GM12878 (cell line): ENCODE results near the gene TBC1D19.

Experiments
- EGR1 ChIP-seq, 2 experiments: IDR thresholded peaks; 1 replicate in 1 of 2; 2 replicates in 1 of 2; pipeline ENCODE4 v1.6.1; 2011 to 2012; ENCODE audit warnings: low read depth in 2 of 2, low read length in 2 of 2, borderline replicate concordance in 1 of 2, mild to moderate bottlenecking in 1 of 2, moderate library complexity in 1 of 2
- KLF5 ChIP-seq: fragments of 450-650 bp; IDR thresholded peaks from 2 replicates; pipeline ENCODE4 v1.6.1; 2014; ENCODE audit warnings: mild to moderate bottlenecking; ENCODE audit not compliant: partially characterized antibody
- NFYA ChIP-seq: IDR thresholded peaks from 2 replicates; pipeline ENCODE4 v1.6.1; 2011; ENCODE audit warnings: low read depth, mild to moderate bottlenecking, low read length, improper control_type of control experiment, borderline replicate concordance
- NRF1 ChIP-seq: conservative IDR thresholded peaks from 2 replicates; pipeline ENCODE4 v1.6.1; 2011; ENCODE audit warnings: mild to moderate bottlenecking, low read depth, low read length, improper control_type of control experiment
- RAD21 ChIP-seq: IDR thresholded peaks from 2 replicates; pipeline ENCODE4 v1.6.1; 2011; ENCODE audit warnings: mild to moderate bottlenecking, low read depth, low read length, moderate library complexity; ENCODE audit not compliant: insufficient read depth
- SRF ChIP-seq, 2 experiments: IDR thresholded peaks; 2 replicates each; pipeline ENCODE4 v1.6.1; 2011; ENCODE audit warnings: low read depth in 2 of 2, low read length in 2 of 2, mild to moderate bottlenecking in 1 of 2, moderate library complexity in 1 of 2
- STAT1 ChIP-seq: fragments of 450-650 bp; conservative IDR thresholded peaks from 2 replicates; pipeline ENCODE4 v1.6.1; 2014; ENCODE audit warnings: antibody characterized with exemption, mild to moderate bottlenecking
- TF ChIP-seq, protein P1 (sequence below), 3 experiments: IDR thresholded peaks in 2 of 3; conservative IDR thresholded peaks in 1 of 3; 2 replicates each; pipeline ENCODE4 v1.5.1; 2011; ENCODE audit warnings: low read depth in 3 of 3, low read length in 3 of 3, mild to moderate bottlenecking in 3 of 3, control low read depth in 2 of 3, moderate library complexity in 2 of 3, inconsistent platforms in 1 of 3, mixed read lengths in 1 of 3; ENCODE audit not compliant: control insufficient read depth in 2 of 3, insufficient read depth in 1 of 3; ENCODE audit errors: extremely low read depth in 1 of 3
- TF ChIP-seq, protein P2 (sequence below): fragments of 450-650 bp; IDR thresholded peaks from 2 replicates; pipeline ENCODE4 v1.6.1; 2014; ENCODE audit warnings: mild to moderate bottlenecking
- TF ChIP-seq, protein P3 (sequence below): IDR thresholded peaks from 2 replicates; pipeline ENCODE4 v1.6.1; 2012; ENCODE audit warnings: low read depth, low read length, improper control_type of control experiment
- TF ChIP-seq, protein P4 (sequence below): fragments of 150-350 bp; IDR thresholded peaks from 2 replicates; pipeline ENCODE4 v1.6.1; 2014; ENCODE audit warnings: mild to moderate bottlenecking, low read depth, low read length

DNA sequence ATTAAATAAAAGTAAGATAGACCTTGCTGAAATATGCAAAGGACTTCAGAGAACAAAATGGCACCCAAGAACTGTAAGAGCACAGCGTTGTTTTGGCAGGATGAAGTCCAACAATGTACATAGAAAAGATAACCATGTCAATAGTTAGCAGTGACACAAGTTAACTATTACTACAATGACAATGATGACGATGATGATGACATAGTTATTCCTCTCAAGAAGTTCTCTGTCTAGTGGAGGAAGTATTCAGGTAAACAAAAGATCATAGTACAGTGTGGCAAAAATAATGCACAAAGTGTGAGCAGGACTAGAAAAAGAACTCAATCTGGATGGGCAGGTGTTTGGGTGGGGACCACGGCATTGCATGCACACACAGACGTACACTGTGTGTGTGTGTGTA lies 201.4 kb downstream of the TBC1D19 start:
- TF ChIP-seq STAT1 (no peak), NFYA (no peak), NRF1 (no peak), EGR1 (IDR thresholded peaks at IDR 0.05; ENCODE audit: borderline replicate concordance in 1 of 2, low read depth in 2 of 2, low read length in 2 of 2) (no peak), RAD21 (no peak), SRF (IDR thresholded peaks at IDR 0.05; ENCODE audit: low read depth in 2 of 2, low read length in 2 of 2) (no peak), KLF5 (no peak)
- TF ChIP-seq, protein P1, sequence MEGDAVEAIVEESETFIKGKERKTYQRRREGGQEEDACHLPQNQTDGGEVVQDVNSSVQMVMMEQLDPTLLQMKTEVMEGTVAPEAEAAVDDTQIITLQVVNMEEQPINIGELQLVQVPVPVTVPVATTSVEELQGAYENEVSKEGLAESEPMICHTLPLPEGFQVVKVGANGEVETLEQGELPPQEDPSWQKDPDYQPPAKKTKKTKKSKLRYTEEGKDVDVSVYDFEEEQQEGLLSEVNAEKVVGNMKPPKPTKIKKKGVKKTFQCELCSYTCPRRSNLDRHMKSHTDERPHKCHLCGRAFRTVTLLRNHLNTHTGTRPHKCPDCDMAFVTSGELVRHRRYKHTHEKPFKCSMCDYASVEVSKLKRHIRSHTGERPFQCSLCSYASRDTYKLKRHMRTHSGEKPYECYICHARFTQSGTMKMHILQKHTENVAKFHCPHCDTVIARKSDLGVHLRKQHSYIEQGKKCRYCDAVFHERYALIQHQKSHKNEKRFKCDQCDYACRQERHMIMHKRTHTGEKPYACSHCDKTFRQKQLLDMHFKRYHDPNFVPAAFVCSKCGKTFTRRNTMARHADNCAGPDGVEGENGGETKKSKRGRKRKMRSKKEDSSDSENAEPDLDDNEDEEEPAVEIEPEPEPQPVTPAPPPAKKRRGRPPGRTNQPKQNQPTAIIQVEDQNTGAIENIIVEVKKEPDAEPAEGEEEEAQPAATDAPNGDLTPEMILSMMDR (IDR thresholded peaks at IDR 0.05 in 2 of 3, conservative IDR thresholded peaks at IDR 0.05 in 1 of 3; ENCODE audit: control insufficient read depth in 2 of 3, extremely low read depth in 1 of 3, insufficient read depth in 1 of 3, low read depth in 3 of 3, low read length in 3 of 3) = no peak
- TF ChIP-seq, protein P2, sequence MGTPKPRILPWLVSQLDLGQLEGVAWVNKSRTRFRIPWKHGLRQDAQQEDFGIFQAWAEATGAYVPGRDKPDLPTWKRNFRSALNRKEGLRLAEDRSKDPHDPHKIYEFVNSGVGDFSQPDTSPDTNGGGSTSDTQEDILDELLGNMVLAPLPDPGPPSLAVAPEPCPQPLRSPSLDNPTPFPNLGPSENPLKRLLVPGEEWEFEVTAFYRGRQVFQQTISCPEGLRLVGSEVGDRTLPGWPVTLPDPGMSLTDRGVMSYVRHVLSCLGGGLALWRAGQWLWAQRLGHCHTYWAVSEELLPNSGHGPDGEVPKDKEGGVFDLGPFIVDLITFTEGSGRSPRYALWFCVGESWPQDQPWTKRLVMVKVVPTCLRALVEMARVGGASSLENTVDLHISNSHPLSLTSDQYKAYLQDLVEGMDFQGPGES = no peak
- TF ChIP-seq, protein P3, sequence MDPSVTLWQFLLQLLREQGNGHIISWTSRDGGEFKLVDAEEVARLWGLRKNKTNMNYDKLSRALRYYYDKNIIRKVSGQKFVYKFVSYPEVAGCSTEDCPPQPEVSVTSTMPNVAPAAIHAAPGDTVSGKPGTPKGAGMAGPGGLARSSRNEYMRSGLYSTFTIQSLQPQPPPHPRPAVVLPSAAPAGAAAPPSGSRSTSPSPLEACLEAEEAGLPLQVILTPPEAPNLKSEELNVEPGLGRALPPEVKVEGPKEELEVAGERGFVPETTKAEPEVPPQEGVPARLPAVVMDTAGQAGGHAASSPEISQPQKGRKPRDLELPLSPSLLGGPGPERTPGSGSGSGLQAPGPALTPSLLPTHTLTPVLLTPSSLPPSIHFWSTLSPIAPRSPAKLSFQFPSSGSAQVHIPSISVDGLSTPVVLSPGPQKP = no peak
- TF ChIP-seq, protein P4, sequence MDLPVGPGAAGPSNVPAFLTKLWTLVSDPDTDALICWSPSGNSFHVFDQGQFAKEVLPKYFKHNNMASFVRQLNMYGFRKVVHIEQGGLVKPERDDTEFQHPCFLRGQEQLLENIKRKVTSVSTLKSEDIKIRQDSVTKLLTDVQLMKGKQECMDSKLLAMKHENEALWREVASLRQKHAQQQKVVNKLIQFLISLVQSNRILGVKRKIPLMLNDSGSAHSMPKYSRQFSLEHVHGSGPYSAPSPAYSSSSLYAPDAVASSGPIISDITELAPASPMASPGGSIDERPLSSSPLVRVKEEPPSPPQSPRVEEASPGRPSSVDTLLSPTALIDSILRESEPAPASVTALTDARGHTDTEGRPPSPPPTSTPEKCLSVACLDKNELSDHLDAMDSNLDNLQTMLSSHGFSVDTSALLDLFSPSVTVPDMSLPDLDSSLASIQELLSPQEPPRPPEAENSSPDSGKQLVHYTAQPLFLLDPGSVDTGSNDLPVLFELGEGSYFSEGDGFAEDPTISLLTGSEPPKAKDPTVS = no peak
